CD4-positive, alpha-beta T cell treated with Interleukin-15 for 1 hour (primary cell): ENCODE results near the gene PRKN.

Experiments used
- DNase-seq: peaks from one replicate; pipeline ENCODE4 v3.0.0-alpha.2; 2020

PRKN gene

DNA sequence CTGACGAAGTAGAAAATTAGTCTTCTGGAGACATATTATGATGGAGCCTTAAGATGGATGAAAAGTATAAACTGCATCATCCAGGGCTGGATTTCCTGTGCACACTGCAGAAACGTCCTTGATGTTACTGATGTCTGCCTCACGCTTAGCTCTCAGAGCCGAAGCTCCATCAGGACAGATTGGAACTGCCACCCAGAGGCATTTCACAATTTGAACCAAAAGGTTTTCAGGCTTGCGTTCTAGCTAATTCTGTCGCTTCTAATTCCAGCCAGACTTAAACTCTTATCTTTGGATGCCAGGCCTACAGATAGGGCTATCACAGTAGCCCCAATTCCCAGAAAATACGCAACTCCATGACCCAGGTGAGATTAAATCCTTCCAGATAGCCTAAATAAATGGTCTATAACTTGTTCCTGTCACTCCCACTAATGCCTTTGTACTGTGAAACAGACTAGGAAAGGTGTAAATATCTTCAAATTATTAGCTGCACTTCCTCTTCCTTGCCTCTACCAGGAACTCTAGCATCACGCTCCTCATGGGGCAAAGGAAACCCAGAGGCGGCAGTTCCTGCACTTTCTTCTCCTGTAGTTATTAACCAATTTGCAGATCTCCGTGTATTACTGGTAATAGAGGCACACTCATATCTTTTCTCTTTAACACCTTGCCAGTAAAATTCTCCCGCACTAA, 634.6 kb downstream of the PRKN start:
- no peak for DNase-seq

DNA sequence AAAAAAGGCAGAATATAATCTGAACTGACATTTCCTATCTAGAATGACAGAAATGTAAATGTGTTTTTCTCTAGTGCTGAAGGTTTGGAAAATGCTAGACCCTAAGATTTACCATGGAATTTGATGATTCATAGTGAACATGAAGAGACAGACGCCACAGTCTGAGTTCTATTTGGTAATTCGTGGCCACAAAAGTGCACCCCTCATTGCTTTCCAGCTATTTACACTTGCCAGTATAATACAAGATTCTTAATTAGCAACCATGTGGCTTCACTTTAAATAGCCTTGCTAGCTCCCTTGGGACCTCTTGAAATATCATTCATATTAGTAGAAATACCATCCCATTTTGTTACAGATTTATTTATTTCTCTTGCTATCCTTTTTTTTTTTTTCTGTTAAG, 636.8 kb downstream of the PRKN start:
- no peak for DNase-seq

DNA sequence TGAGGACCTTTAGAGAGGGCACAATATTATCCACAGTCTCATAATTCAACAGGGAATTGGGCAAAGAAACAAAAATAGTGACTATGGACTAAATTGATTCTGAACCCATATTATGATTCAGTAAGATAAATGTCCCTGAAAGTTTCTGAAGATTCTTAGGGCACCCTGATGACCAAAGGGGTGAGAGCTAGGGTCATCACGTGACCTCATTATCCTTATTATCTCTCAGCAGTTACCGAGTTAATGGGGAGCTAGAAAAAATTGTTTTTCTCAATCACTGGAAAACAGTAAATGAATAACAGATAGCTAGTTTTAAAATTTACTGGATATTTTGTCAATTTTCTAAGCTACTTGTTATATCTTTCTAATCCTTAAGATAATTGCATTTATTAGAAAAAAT, 639.5 kb downstream of the PRKN start:
- no peak for DNase-seq

DNA sequence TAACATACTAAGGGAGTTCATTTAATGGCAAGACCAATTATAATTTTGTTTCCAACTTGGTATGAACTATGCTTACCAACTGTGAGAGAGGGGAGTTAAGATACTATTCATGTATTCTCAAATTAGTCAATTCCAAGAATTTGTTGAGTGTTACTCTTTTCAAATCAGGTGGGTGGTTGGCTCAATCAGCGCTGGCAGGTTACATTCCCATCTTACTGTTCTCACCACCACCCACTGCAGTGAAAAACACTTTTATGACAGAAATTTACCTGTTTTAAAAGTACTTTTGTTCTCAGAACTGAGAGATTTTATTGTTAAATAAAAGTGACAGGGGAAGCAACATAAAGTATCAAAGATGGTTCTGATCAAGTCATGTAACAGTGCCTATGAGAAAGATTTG, 642.0 kb downstream of the PRKN start:
- DNase-seq, result no peak

GRCh38 chr6:162082520-162082919, 645.0 kb downstream of the PRKN start:
- DNase-seq, result no peak

- no peak for DNase-seq
Observed at GRCh38 chr6:162078667-162079066, 648.9 kb downstream of the PRKN start.

- DNase-seq, result no peak
Observed at GRCh38 chr6:162078126-162078525, 649.4 kb downstream of the PRKN start.

- no peak for DNase-seq
Observed at GRCh38 chr6:162076816-162077215, 650.8 kb downstream of the PRKN start.

DNA sequence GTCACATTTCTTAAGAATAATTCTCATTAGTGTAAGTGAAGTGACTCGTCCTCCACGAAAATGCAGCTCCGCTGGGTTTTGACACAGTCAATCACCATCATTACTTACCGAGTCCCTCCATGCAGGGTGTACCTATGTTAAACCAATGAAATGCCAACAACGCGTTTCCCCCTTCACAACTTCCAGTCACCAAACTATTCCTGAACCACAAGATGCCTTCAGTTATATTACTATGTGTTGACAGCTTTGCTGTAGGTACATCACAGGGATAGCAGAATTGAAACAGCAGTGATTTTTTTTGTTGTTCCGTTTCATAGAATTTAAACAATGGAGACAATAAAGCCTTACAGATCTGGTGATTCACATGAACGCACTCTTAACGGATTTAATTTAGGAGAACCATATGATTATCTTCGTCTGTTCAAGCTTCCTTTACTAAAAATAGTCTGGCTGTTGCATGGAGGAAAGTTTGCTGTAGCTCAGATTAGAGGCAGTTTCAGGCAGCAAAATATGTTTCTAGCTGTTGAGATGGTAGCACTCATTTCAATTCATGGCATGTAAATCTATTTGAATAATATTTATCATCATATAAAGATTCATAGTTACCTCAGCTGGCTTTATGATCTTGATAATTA, 652.8 kb downstream of the PRKN start:
- DNase-seq, result no peak

DNA sequence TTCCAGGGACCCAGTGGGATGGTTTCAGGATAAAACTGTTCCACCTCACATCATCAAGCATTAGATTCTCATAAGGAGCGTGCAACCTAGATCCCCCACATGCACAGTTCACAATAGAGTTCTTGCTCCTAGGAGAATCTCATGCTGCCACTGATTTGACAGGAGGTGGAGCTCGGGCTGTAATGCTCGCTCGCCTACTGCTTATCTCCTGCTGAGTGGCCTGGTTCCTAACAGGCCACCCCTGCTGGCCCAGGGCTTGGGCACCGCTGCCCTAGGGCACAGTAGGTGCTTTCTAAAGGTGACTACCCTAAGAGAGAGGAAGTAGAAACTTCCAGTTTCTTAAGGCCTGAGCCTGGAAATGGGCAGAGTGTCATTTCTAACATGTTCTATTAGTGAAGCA, 656.9 kb downstream of the PRKN start:
- no peak for DNase-seq

GRCh38 chr6:162069995-162070394, 657.6 kb downstream of the PRKN start:
- no peak for DNase-seq

DNA sequence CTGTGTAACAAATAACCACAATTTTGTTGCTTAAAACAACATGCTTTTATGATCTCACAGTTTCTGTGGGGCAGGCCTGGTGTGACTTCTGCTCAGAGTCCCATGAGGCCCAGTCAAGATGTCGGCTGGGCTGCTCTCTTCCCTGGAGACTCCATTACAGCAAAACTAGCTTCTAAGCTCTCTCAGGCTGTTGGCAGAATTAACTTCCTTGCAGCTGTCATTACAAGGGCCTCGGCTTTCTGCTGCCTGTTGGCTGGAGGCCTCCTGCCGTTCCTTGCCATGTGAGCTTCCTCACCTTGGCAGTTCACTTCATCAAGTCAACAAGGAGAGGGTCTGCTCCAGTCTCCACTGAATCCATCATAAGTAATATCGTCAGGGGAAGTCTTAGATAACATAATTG, 659.2 kb downstream of the PRKN start:
- DNase-seq, result no peak

DNA sequence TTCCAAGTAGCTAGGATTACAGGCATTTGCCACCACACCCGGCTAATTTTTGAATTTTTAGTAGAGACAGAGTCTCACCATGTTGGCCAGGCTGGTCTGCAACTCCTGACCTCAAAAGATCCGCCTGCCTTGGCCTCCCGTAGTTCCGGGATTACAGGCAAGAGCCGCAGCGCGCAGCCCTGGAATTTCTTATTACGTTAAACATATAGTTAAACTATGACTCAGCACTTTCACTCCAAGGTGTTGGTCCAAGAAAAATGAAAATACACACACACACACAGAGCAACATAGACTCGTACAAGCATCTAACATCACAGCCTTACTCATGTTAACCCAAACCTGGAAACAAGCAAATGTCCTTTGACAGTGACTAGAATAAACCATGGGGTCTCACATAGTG, 663.9 kb downstream of the PRKN start:
- DNase-seq, result no peak

DNA sequence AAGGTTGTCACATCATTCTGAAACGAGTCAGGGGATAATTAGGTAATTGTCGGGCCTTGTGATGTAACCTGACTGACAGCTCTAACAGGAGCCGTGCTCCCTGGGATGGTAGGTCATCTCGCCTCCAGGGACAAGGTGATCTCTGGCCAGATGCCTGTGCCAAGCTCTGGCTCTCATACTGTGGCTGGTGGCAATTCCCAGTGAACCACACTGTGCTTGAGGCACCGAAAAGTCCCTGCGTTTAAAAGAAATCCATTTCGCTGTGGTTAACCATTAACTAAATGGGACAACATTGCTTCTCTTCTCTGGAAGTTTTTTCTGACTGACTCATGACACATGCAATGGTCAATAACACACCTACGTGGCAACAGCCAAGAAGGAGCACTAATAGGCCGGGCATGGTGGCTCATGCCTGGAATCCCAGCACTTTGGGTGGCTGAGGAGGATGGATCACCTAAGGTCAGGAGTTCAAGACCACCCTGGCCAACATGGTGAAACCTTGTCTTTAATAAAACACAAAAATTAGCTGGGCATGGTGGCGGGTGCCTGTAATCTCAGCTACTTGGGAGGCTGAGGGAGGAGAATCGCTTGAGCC, 669.2 kb downstream of the PRKN start:
- DNase-seq, result no peak

GRCh38 chr6:162056745-162057144, 670.8 kb downstream of the PRKN start:
- DNase-seq, result no peak

- no peak for DNase-seq
Observed at GRCh38 chr6:162056061-162056460, 671.5 kb downstream of the PRKN start.

DNA sequence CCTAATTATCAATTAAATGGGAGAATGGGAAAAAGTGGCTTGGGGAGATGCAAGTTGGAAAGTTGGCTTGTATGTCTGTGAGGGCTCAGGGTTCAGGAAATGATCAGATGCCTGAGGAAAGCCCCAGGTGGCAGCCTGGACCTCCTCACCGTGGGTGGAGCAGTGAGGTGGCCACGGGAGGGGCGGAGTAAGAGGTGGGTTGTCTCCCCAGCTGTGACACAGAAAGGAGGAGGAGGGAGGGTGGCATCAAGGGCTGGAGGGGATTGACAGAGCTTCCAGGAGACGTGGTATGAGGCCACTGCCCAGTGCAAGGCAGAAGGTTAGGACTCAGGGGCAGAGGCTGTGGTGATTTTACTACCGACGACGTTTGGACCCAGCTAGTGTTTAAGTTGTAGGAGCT, 672.2 kb downstream of the PRKN start:
- DNase-seq, result no peak

DNA sequence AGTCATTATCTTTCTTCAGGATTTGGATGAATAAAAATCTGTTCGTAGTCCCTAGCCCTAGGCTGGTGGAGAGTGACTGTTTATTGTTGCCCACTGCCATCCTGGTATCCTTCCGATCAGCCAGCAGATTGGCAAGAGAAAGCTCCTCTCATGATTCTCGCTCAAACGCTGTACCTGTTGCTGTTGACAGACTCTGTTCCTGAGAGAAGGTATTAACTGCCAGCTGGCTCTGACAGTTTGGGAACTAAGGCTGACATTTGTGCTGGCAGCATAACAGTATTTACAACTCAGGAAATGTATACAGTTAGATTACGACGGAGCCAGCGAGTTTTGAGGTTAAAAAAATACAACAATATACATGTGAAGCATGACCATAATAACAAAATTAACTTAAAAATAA, 674.5 kb downstream of the PRKN start:
- no peak for DNase-seq

DNA sequence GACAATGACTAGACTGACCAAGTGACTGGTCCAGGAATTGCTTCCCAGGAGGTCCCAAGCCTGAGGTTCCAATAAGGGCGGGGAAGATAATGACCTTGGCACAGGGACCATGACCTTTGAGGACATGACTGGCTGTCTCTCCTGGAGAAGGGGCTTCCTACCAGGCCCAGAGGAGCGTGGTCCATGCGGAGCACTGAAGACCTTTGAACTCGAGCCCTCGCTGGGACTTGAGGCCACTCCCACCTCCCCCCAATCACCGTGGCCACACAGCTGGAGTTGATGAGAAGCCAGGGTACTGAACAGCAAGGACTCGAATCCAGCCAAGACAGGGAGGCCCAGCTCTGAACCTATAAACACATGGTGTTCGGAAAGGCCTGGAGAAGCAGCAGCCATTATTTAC, 677.0 kb downstream of the PRKN start:
- no peak for DNase-seq

- no peak for DNase-seq
Observed at GRCh38 chr6:162046324-162046723, 681.2 kb downstream of the PRKN start.

- DNase-seq, result no peak
Observed at GRCh38 chr6:162032620-162033019, 694.9 kb downstream of the PRKN start.

GRCh38 chr6:162029873-162030576, 697.5 kb downstream of the PRKN start:
- DNase-seq, result no peak

GRCh38 chr6:162026843-162027242, 700.7 kb downstream of the PRKN start:
- no peak for DNase-seq

- no peak for DNase-seq
Observed at GRCh38 chr6:162026031-162026430, 701.5 kb downstream of the PRKN start.
